Activated B cell treated with CpG ODN at 0.5 μM for 24 hours (primary cell): ENCODE results near the gene CISD3. TPM values are rescaled to one million over a fixed set of nuclear protein-coding genes. Genes with fewer than 3 reads are reported as not detected.

ENCODE experiments used
- ATAC-seq: fragments of 200-7000 bp; cut with Tn5 transposase; one replicate; pipeline ENCODE4 v1.10.0; 2021; ENCODE audit warnings: low read depth, mild to moderate bottlenecking, moderate library complexity
- CTCF ChIA-PET: fragments of 350-600 bp; sonication (Branson Sonifier 250); formaldehyde crosslinking; loops from one replicate; lab custom pipeline; 2021; ENCODE audit warnings: antibody characterized with exemption; lab: Charles Lee
- POLR2A ChIA-PET: fragments of 350-600 bp; sonication (Branson Sonifier 250); formaldehyde crosslinking; loops from one replicate; lab custom pipeline; 2021; ENCODE audit warnings: antibody characterized with exemption; lab: Charles Lee
- DNase-seq: peaks from one replicate; pipeline ENCODE4 v3.0.0; 2022
- H3K27ac Mint-ChIP-seq: one replicate; pipeline ENCODE4 v1.8.0; 2020; ENCODE audit warnings: mixed read lengths
- H3K27me3 Mint-ChIP-seq: one replicate; pipeline ENCODE4 v1.8.0; 2021; ENCODE audit warnings: mixed read lengths
- H3K36me3 Mint-ChIP-seq: one replicate; pipeline ENCODE4 v1.8.0; 2021; ENCODE audit warnings: low read depth, mixed read lengths
- H3K4me1 Mint-ChIP-seq: one replicate; pipeline ENCODE4 v1.8.0; 2021; ENCODE audit warnings: mixed read lengths
- H3K4me3 Mint-ChIP-seq: one replicate; pipeline ENCODE4 v1.8.0; 2020; ENCODE audit warnings: mild to moderate bottlenecking, mixed read lengths
- H3K9me3 Mint-ChIP-seq: one replicate; pipeline ENCODE4 v1.8.0; 2020; ENCODE audit warnings: mixed read lengths
- intact Hi-C: fragments of 100-400 bp; cut with micrococcal nuclease; formaldehyde crosslinking; loops from one replicate; pipeline ENCODE4 v1.15.1; 2024
- total RNA-seq: library from RNA; stranded (reverse); gene quantifications from 2 replicates; pipeline ENCODE4 v1.2.3, GENCODE V29; 2022
- TF ChIP-seq, protein P1 (sequence below): fragments of 200-600 bp; IDR thresholded peaks from one replicate; pipeline ENCODE4 v1.8.0; 2022; ENCODE audit warnings: antibody characterized with exemption, mild to moderate bottlenecking

Gene CISD3
- total RNA-seq, 1 donor from 2014 or later = 12.1 TPM

DNA sequence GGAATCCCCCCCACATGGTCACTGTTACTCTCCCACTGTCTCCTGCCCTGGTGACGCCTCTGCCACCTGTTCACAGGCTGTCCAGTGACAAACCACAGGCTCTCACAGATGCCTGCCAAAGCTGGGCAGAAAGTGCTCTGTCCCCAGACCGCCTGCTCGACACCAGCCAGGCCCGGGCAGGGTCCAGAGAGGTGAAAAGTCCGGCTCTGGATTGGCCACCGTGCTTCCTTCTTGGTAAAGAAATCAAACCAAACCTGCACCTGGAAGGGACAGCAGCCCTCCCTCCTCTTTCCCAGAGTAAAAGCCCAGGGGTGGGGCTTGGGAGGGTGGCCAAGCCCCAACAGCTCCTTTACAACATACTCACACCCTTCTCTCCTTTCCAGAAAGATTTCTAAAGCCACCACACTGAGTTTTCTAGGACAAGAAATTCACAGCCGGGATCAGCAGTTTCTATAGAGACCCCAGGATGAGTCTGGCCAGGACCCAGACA is 11.8 kb downstream of the CISD3 start:
- peaks cover 18% of the 10 kb centered on the region for H3K4me1 Mint-ChIP-seq
- no peaks in the 10 kb centered on the region for H3K9me3 Mint-ChIP-seq
- no peak overlapping the region for H3K27ac Mint-ChIP-seq
- ChIA-PET CTCF (no interaction called here), POLR2A (no interaction called here)
- DNase-seq = no peak
- intact Hi-C loops = no loop called here
- H3K4me3 Mint-ChIP-seq = no peak overlapping the region
- TF ChIP-seq, protein P1, sequence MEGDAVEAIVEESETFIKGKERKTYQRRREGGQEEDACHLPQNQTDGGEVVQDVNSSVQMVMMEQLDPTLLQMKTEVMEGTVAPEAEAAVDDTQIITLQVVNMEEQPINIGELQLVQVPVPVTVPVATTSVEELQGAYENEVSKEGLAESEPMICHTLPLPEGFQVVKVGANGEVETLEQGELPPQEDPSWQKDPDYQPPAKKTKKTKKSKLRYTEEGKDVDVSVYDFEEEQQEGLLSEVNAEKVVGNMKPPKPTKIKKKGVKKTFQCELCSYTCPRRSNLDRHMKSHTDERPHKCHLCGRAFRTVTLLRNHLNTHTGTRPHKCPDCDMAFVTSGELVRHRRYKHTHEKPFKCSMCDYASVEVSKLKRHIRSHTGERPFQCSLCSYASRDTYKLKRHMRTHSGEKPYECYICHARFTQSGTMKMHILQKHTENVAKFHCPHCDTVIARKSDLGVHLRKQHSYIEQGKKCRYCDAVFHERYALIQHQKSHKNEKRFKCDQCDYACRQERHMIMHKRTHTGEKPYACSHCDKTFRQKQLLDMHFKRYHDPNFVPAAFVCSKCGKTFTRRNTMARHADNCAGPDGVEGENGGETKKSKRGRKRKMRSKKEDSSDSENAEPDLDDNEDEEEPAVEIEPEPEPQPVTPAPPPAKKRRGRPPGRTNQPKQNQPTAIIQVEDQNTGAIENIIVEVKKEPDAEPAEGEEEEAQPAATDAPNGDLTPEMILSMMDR = no peak
- no peaks in the 10 kb centered on the region for H3K36me3 Mint-ChIP-seq
- no peak for ATAC-seq
- H3K27me3 Mint-ChIP-seq = peaks cover 22% of the 10 kb centered on the region

DNA sequence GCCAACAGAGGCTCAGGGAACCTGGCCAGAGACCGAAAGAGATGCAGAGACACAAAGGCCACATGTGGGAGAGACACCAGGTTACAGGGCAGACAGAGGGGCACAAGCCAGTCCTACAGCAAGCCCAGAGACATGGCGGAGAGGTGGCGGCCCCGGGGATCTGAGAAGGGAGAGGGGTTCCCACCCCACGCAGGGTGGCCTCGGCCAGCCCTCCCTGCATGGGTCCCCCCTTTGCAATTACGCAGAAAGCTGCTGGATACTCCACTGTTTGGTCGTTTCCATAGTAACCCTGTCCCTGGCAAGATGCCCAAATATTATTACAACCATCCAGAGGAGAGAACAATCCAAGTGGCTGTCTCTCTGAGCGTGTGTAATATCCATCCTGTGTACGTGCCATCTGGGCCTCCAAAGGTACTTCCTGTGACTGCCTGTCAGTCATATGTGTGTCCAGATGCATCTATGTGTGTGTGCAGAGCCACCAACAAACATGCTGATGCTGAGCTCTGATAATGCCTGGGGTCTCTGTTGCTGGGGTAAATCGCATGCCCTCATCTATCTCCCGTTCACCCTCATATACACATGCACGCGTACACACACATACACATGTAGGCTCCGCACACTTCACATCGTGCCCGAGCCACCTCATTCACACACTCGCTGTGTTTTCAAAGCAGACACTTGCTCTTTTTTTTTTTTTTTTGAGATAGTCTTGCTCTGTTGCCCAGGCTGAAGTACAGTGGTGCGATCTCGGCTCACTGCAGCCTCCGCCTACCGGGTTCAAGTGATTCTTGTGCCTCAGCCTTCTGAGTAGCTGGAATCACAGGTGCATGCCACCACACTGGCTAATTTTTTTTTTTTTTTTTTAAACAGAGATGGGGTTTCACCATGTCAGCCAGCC is 12.5 kb downstream of the CISD3 start:
- DNase-seq (no peak), ATAC-seq (no peak)
- Mint-ChIP-seq H3K4me1 (peaks cover 19% of the 10 kb centered on the region), H3K27ac (no peak overlapping the region), H3K9me3 (no peaks in the 10 kb centered on the region), H3K36me3 (no peaks in the 10 kb centered on the region), H3K27me3 (peaks cover 22% of the 10 kb centered on the region), H3K4me3 (no peak overlapping the region)
- ChIA-PET CTCF (no interaction called here), POLR2A (no interaction called here)
- TF ChIP-seq, protein P1 = no peak
- intact Hi-C loops = no loop called here

DNA sequence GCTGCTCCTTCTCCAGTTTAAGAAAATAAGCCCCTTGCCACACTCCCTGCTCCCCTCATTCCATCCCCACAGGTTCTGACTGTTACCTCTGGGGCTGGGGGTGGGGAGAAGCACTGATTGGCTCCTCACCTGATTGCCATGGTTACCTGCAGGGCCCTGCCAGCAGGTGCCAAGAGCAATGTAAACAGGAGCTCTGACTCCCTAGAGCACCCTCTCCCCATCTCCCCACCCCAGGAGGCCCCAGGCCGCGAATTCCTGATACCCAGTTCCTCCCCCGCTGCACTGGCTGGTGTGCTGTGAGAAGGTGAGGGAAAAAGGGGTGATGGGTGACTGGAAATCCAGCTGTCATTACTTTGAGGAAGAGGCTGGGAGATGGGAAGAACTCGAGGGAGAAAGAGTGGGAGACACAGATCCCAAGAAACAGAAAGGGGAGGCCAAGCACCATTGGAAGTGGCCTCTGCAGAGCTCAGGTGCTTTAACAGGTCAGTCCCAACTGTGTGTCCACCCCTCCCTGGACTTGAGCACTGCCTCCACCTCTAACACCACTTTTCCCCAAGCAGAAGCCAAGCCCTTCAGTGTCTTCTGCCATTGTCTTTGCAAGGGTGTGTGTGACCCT is 13.5 kb downstream of the CISD3 start:
- Mint-ChIP-seq H3K4me3 (no peak overlapping the region), H3K4me1 (peaks cover 21% of the 10 kb centered on the region), H3K9me3 (no peaks in the 10 kb centered on the region), H3K36me3 (no peaks in the 10 kb centered on the region), H3K27me3 (peaks cover 25% of the 10 kb centered on the region), H3K27ac (no peak overlapping the region)
- TF ChIP-seq, protein P1 = no peak
- DNase-seq (no peak), ATAC-seq (no peak)
- intact Hi-C loops = no loop called here
- ChIA-PET CTCF (no interaction called here), POLR2A (interaction anchor here (1.2 kb wide), 1 partner anchor 9 kb away, joined by 3 read pairs; the partner anchor contains the start of gene PSMB3)

DNA sequence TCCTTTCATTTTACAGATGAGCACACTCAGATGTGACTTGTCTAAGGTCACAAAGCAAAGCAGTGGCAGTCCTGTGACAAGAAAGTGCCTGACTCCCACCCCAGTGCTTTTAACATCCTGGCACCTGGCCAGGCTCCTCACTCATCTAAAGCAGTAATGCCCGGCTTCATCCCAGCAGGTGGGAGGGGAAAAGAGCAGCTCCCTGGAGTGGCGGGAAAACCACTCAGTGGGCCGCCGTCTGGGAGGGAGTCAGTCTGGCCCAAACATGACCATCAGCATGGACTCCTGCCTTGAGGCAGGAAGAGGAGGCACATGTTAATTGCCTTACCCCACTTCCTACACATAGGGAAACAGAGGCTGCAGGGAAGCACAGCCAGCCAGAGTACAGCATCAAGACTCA is 15.4 kb downstream of the CISD3 start:
- Mint-ChIP-seq H3K9me3 (no peaks in the 10 kb centered on the region), H3K27me3 (peaks cover 29% of the 10 kb centered on the region), H3K27ac (no peak overlapping the region), H3K36me3 (no peaks in the 10 kb centered on the region), H3K4me1 (peaks cover 36% of the 10 kb centered on the region), H3K4me3 (no peak overlapping the region)
- ATAC-seq (no peak), DNase-seq (no peak)
- POLR2A ChIA-PET = interaction anchor here (1.3 kb wide), 1 partner anchor 15 kb away, joined by 4 read pairs; no protein-coding TSS in a partner anchor
- intact Hi-C loops = no loop called here
- TF ChIP-seq, protein P1 = no peak
- CTCF ChIA-PET = interaction anchor here (1.1 to 2.3 kb wide), 2 partner anchors 10 to 69 kb away, joined by 3 to 13 read pairs; no protein-coding TSS in a partner anchor
